Gastroesophageal sphincter (tissue), 4 donors: Measurements from ENCODE around the gene HELZ. TPM values are rescaled to one million over a fixed set of nuclear protein-coding genes. Genes with fewer than 3 reads are reported as not detected.
"Not testable (repeated sequence)": the region's sequence is repeated elsewhere in the genome, so short reads cannot be mapped to it uniquely, and the experiment has no call there.

Source experiments
- ATAC-seq: fragments of 150-250 bp; one replicate; pipeline ENCODE4 v1.9.1; 2016; ENCODE audit warnings: mild to moderate bottlenecking, moderate library complexity
- H3K27ac ChIP-seq, 4 donors: fragments of 200-600 bp; sonication (generic) in 3 of 4; 1 replicate in 3 of 4; 2 replicates in 1 of 4; pipeline ENCODE4 v1.5.1; 2016 to 2019
- H3K27me3 ChIP-seq: fragments of 200-600 bp; sonication (generic); one replicate; pipeline ENCODE4 v1.5.1; 2019
- H3K36me3 ChIP-seq, 2 donors: fragments of 200-600 bp; sonication (generic); one replicate each; pipeline ENCODE4 v1.5.1; 2019; ENCODE audit warnings: control low read depth in 1 of 2
- H3K4me1 ChIP-seq, 3 donors: fragments of 200-600 bp; sonication (generic); 1 replicate in 2 of 3; 2 replicates in 1 of 3; pipeline ENCODE4 v1.5.1; 2016 to 2019; ENCODE audit warnings: control low read depth in 2 of 3
- H3K4me3 ChIP-seq, 2 donors: fragments of 200-600 bp; sonication (generic); one replicate each; pipeline ENCODE4 v1.5.1; 2019; ENCODE audit warnings: mild to moderate bottlenecking in 1 of 2, moderate library complexity in 1 of 2
- H3K9me3 ChIP-seq, 3 donors: fragments of 200-600 bp; sonication (generic); one replicate each; pipeline ENCODE4 v1.5.1; 2017 to 2019; ENCODE audit warnings: control low read depth in 2 of 3
- EP300 ChIP-seq: sonication (generic); formaldehyde crosslinking; IDR thresholded peaks from one replicate; pipeline ENCODE4 v1.6.1; 2017; ENCODE audit warnings: antibody characterized with exemption, mild to moderate bottlenecking
- POLR2A ChIP-seq, 2 donors: fragments of 450-650 bp; IDR thresholded peaks; one replicate each; pipeline ENCODE4 v1.6.1; 2017; ENCODE audit warnings: antibody characterized with exemption in 2 of 2, mild to moderate bottlenecking in 2 of 2, moderate library complexity in 1 of 2
- POLR2AphosphoS5 ChIP-seq: sonication (generic); formaldehyde crosslinking; IDR thresholded peaks from one replicate; pipeline ENCODE4 v1.6.1; 2017; ENCODE audit warnings: antibody characterized with exemption
- WGBS, 2 donors: methylation state at CpG; one replicate each; pipeline ENCODE4 v1.1.5; 2018; ENCODE audit warnings: low coverage in 1 of 2; 5-methylcytosine and 5-hydroxymethylcytosine counted together
- total RNA-seq, 4 donors: library from RNA; depleted of rRNA; stranded (reverse); fragments of >200 nt; gene quantifications; one replicate each; pipeline ENCODE4 v1.1.0, GENCODE V29; 2016
- TF ChIP-seq, protein P1 (sequence below), 4 experiments: fragments of 200-600 bp in 2 of 4; fragments of 450-650 bp in 2 of 4; sonication (generic) in 1 of 4; IDR thresholded peaks; one replicate each; pipeline ENCODE4 v1.5.1; 2017 to 2019; ENCODE audit warnings: antibody characterized with exemption in 4 of 4, mild to moderate bottlenecking in 2 of 4, moderate library complexity in 2 of 4

Gene HELZ
- total RNA-seq, 4 donors from 2014 or later = 43.7 to 70.2 (median 58.3) TPM

DNA sequence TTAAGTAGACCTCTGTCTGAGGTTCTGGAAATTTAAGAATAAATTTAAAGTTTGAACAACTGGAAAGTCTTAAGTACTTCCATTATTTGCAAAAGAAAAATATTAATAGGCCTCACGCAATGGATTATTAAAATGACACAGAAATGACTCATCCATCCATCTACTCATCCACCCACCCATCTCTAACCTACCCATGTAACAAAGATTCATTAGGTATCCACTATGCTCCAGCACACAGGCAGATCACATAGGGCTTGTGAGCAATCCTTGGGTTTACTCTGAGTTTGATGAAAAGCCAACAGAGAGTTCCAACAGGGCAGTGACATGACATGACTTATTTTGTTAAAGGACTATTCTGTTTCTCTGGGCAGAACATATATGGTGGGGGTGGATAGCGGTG, 93.3 kb downstream of the HELZ start:
- ATAC-seq = no peak
- no peaks in the 10 kb centered on the region for H3K4me1 ChIP-seq
- 86 to 93% methylated on average over 2 of the region's 2 CpGs for WGBS, 2 donors
- H3K9me3 ChIP-seq = no peaks in the 10 kb centered on the region
- H3K36me3 ChIP-seq = peaks cover 0 to 53% of the 10 kb centered on the region in 2 donors
- no peak overlapping the region for H3K27ac ChIP-seq
- no peaks in the 10 kb centered on the region for H3K27me3 ChIP-seq
- no peak for TF ChIP-seq EP300
- TF ChIP-seq, protein P1, sequence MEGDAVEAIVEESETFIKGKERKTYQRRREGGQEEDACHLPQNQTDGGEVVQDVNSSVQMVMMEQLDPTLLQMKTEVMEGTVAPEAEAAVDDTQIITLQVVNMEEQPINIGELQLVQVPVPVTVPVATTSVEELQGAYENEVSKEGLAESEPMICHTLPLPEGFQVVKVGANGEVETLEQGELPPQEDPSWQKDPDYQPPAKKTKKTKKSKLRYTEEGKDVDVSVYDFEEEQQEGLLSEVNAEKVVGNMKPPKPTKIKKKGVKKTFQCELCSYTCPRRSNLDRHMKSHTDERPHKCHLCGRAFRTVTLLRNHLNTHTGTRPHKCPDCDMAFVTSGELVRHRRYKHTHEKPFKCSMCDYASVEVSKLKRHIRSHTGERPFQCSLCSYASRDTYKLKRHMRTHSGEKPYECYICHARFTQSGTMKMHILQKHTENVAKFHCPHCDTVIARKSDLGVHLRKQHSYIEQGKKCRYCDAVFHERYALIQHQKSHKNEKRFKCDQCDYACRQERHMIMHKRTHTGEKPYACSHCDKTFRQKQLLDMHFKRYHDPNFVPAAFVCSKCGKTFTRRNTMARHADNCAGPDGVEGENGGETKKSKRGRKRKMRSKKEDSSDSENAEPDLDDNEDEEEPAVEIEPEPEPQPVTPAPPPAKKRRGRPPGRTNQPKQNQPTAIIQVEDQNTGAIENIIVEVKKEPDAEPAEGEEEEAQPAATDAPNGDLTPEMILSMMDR (IDR thresholded peaks at IDR 0.05) = no peak
- TF ChIP-seq POLR2AphosphoS5 = no peak
- no peak for TF ChIP-seq POLR2A (IDR thresholded peaks at IDR 0.05)
- no peak overlapping the region for H3K4me3 ChIP-seq

DNA sequence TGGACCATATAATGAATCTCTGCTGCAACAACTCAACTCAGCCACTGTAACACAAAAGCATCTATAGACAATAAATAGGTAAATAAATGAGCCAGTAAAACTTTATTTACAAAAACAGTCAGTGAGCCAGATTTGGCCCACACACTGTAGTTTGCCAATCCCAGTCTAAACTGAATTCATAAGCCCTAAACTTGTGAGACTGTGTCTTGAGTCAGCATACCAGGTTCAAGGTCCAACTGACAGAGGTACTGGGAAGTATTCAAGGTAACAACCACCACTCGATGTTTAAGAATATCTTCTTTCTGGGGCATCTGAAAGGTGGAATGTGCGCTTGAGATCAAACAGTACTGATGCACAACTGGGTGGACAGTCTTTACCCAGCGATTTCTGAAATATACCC, 94.2 kb downstream of the HELZ start:
- H3K9me3 ChIP-seq = no peaks in the 10 kb centered on the region
- H3K27ac ChIP-seq = no peak overlapping the region
- no peak for TF ChIP-seq EP300
- no peak for TF ChIP-seq POLR2A (IDR thresholded peaks at IDR 0.05)
- TF ChIP-seq, protein P1 (IDR thresholded peaks at IDR 0.05) = no peak
- no peak for TF ChIP-seq POLR2AphosphoS5
- no peak overlapping the region for H3K4me3 ChIP-seq
- no peak for ATAC-seq
- no peaks in the 10 kb centered on the region for H3K4me1 ChIP-seq
- H3K36me3 ChIP-seq = peaks cover 0 to 62% of the 10 kb centered on the region in 2 donors
- WGBS, 2 donors = 95 to 100% methylated on average over 3 of the region's 3 CpGs
- H3K27me3 ChIP-seq = no peaks in the 10 kb centered on the region

DNA sequence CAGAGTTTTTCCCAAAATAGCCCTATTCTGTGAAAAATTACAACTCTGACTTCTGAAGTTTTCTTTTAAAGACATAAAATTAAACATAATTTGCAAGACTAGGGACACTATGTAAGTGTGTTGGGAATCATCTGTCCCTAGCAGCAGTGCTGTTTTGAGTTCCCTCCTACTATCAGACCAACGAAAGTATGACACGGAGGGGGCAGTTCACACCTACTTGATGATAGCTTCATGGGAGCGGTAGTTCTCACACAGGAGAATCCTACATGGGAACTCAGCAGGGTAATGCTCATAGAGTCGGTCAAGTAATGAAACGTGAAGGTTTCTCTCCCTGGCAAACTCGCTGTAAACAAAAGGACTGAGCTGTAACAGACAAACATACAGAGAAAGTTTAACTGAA, 96.6 kb downstream of the HELZ start:
- ATAC-seq = no peak
- peaks cover 0 to 87% of the 10 kb centered on the region in 2 donors for H3K36me3 ChIP-seq
- H3K27me3 ChIP-seq = no peaks in the 10 kb centered on the region
- no peak overlapping the region for H3K4me3 ChIP-seq
- 74 to 79% methylated on average over 6 of the region's 6 CpGs for WGBS, 2 donors
- no peaks in the 10 kb centered on the region for H3K9me3 ChIP-seq
- no peak overlapping the region for H3K27ac ChIP-seq
- TF ChIP-seq POLR2AphosphoS5 = no peak
- TF ChIP-seq EP300 = no peak
- TF ChIP-seq, protein P1 (IDR thresholded peaks at IDR 0.05) = no peak
- TF ChIP-seq POLR2A (IDR thresholded peaks at IDR 0.05) = no peak
- no peaks in the 10 kb centered on the region for H3K4me1 ChIP-seq

DNA sequence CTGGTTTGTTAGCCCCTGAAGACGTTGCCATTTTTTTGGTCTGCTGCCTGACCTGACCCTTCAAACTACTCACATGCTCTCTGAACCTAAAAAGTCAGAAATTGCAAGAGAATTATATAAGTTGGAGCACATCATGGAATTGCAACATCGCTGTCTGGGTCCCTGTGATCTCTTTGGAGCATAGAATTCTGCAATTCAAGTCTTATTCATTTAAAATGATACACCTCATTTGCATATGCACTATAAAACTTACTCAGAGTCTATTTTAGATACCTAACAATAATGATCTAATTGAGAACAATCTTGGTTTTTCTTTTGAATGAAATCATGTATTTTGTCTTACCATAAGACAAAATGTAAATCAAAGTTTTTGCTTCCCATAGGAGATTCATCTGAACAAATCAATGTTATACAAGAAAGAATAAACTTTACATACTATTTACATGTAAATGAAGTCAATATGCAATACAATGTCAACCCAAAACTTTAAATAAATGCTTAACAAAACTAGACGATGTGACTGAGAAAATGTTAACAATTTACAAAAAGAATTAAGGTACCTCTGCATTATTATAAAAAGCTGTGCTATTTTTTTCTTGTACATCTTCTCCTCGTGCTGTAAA, 99.7 kb downstream of the HELZ start:
- H3K27me3 ChIP-seq = no peaks in the 10 kb centered on the region
- no peak overlapping the region for H3K27ac ChIP-seq
- WGBS, 2 donors = 62 to 66% methylated on average over 3 to 4 of the region's 4 CpGs
- no peaks in the 10 kb centered on the region for H3K4me1 ChIP-seq
- ATAC-seq = no peak
- peaks cover 0 to 3% (median 0%) of the 10 kb centered on the region in 3 donors for H3K9me3 ChIP-seq
- H3K36me3 ChIP-seq = peaks cover 0 to 89% of the 10 kb centered on the region in 2 donors
- no peak overlapping the region for H3K4me3 ChIP-seq
- TF ChIP-seq EP300 = no peak
- TF ChIP-seq POLR2AphosphoS5 = no peak
- TF ChIP-seq POLR2A (IDR thresholded peaks at IDR 0.05) = no peak
- TF ChIP-seq, protein P1 (IDR thresholded peaks at IDR 0.05) = no peak

DNA sequence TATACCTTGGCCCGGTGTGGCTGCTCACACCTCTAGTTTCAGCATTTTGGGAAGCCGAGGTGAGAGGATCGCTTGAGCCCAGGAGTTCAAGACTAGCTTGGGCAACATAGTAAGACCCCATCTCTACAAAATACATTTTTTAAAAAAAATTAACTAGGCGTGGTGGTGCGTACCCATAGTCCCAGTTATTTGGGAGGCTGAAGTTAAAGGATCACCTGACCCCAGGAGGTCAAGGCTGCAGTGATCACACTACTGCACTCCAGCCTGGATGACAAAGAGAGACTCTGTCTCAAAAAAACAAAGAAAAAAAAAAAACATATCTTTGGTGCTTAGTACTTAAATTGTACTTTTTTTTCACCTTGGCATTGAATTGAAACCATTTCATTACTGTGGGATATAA, 101.7 kb downstream of the HELZ start:
- Histone ChIP-seq H3K27me3 (no peaks in the 10 kb centered on the region), H3K27ac (no peak overlapping the region), H3K4me3 (no peak overlapping the region), H3K36me3 (peaks cover 0 to 83% of the 10 kb centered on the region in 2 donors), H3K4me1 (no peaks in the 10 kb centered on the region), H3K9me3 (peaks cover 0 to 3% (median 0%) of the 10 kb centered on the region in 3 donors)
- WGBS, 2 donors = 100% methylated on average over 1 to 3 of the region's 5 CpGs
- no peak for TF ChIP-seq EP300
- no peak for TF ChIP-seq POLR2AphosphoS5
- no peak for TF ChIP-seq POLR2A (IDR thresholded peaks at IDR 0.05)
- TF ChIP-seq, protein P1 (IDR thresholded peaks at IDR 0.05) = no peak
- ATAC-seq = no peak

DNA sequence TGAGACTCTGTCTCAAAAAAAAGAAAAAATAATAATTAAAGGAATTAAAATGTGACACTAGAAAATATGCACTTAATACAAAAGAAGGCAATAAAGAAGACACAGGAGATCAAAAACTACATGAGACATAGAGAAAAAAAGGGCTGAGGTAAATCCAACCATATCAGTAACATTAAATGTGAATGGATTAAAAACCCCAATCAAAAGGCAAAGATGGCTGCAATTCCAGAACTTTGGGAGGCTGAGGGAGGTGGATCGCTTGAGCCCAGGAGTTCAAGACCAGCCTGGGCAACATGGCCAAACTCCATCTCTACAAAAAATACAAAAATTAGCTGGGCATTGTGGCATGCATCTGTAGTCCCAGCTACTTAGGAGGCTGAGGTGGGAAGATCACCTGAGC, 103.0 kb downstream of the HELZ start:
- ATAC-seq, H3K4me3 ChIP-seq, H3K27ac ChIP-seq, H3K4me1 ChIP-seq, H3K9me3 ChIP-seq, H3K27me3 ChIP-seq: not testable (repeated sequence)
- peaks cover 0 to 80% of the 10 kb centered on the region in 2 donors for H3K36me3 ChIP-seq
- 67 to 100% methylated on average over 1 of the region's 1 CpG for WGBS, 2 donors
